ENCODE results near the gene DYNLT2. TPM values are rescaled to one million over a fixed set of nuclear protein-coding genes. Genes with fewer than 3 reads are reported as not detected.

Gene DYNLT2
- total RNA-seq, 1 experiment from 2014 or later: 1.7 TPM

DNA sequence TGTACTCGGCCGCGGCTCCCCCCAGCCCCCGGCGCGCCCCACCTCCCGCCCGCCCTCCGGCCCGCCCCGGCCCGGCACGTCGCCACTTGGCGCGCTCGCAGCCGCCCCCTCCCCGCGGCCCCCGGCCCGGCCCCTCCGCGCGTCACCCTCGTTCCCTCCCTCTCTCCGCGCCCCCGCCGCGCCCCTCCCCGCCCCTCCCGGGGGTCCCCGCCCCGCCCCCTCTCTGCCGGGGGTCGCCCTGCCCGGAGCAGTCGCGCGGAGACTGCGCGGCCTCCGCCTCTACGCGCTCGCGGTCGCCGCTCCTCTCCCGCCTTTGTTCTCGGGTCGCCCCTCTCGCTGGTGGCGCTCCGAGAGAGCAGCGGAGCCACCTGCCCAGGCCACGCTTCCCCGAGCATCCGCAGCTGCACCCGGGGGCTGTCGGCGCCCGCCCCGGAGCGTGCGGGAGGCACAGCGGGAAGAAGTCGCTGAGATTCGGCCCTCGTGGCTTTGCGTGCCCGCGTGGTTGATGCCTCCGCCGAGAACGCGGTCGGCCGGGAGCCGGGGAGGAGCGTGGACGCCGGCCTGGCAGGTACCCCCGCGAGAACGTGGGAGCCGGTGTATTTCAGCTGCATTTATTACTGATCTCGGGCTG is 26.8 kb downstream of the DYNLT2 start, which contains the start of gene PHF10 (continued):
- TF ChIP-seq, protein P1, sequence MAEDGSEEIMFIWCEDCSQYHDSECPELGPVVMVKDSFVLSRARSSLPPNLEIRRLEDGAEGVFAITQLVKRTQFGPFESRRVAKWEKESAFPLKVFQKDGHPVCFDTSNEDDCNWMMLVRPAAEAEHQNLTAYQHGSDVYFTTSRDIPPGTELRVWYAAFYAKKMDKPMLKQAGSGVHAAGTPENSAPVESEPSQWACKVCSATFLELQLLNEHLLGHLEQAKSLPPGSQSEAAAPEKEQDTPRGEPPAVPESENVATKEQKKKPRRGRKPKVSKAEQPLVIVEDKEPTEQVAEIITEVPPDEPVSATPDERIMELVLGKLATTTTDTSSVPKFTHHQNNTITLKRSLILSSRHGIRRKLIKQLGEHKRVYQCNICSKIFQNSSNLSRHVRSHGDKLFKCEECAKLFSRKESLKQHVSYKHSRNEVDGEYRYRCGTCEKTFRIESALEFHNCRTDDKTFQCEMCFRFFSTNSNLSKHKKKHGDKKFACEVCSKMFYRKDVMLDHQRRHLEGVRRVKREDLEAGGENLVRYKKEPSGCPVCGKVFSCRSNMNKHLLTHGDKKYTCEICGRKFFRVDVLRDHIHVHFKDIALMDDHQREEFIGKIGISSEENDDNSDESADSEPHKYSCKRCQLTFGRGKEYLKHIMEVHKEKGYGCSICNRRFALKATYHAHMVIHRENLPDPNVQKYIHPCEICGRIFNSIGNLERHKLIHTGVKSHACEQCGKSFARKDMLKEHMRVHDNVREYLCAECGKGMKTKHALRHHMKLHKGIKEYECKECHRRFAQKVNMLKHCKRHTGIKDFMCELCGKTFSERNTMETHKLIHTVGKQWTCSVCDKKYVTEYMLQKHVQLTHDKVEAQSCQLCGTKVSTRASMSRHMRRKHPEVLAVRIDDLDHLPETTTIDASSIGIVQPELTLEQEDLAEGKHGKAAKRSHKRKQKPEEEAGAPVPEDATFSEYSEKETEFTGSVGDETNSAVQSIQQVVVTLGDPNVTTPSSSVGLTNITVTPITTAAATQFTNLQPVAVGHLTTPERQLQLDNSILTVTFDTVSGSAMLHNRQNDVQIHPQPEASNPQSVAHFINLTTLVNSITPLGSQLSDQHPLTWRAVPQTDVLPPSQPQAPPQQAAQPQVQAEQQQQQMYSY (CRISPR knock-in tag; IDR thresholded peaks at IDR 0.05): no peak; the same call in 1 of the 2 replicates
- TF ChIP-seq MXD4 (CRISPR knock-in tag; IDR thresholded peaks at IDR 0.05; ENCODE audit: borderline replicate concordance): no peak
- peak; percentile 87 for TF ChIP-seq FOXP1 (CRISPR knock-in tag; IDR thresholded peaks at IDR 0.05; ENCODE audit: borderline replicate concordance)
- no peak for TF ChIP-seq CBFB (CRISPR knock-in tag; IDR thresholded peaks at IDR 0.05; ENCODE audit: low read depth)
- no peak for TF ChIP-seq GRHL2 (CRISPR knock-in tag; IDR thresholded peaks at IDR 0.05; ENCODE audit: insufficient replicate concordance, severe bottlenecking)
- no peak; the same call in 1 of the 2 replicates for TF ChIP-seq ZBTB21 (CRISPR knock-in tag; IDR thresholded peaks at IDR 0.05; ENCODE audit: borderline replicate concordance)
- TF ChIP-seq, protein P2, sequence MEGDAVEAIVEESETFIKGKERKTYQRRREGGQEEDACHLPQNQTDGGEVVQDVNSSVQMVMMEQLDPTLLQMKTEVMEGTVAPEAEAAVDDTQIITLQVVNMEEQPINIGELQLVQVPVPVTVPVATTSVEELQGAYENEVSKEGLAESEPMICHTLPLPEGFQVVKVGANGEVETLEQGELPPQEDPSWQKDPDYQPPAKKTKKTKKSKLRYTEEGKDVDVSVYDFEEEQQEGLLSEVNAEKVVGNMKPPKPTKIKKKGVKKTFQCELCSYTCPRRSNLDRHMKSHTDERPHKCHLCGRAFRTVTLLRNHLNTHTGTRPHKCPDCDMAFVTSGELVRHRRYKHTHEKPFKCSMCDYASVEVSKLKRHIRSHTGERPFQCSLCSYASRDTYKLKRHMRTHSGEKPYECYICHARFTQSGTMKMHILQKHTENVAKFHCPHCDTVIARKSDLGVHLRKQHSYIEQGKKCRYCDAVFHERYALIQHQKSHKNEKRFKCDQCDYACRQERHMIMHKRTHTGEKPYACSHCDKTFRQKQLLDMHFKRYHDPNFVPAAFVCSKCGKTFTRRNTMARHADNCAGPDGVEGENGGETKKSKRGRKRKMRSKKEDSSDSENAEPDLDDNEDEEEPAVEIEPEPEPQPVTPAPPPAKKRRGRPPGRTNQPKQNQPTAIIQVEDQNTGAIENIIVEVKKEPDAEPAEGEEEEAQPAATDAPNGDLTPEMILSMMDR (IDR thresholded peaks at IDR 0.05): no peak
- TF ChIP-seq, protein P3, sequence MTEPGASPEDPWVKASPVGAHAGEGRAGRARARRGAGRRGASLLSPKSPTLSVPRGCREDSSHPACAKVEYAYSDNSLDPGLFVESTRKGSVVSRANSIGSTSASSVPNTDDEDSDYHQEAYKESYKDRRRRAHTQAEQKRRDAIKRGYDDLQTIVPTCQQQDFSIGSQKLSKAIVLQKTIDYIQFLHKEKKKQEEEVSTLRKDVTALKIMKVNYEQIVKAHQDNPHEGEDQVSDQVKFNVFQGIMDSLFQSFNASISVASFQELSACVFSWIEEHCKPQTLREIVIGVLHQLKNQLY (CRISPR knock-in tag; IDR thresholded peaks at IDR 0.05): no peak
- TF ChIP-seq, protein P4, sequence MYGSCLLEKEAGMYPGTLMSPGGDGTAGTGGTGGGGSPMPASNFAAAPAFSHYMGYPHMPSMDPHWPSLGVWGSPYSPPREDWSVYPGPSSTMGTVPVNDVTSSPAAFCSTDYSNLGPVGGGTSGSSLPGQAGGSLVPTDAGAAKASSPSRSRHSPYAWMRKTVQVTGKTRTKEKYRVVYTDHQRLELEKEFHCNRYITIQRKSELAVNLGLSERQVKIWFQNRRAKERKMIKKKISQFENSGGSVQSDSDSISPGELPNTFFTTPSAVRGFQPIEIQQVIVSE (CRISPR knock-in tag; IDR thresholded peaks at IDR 0.05; ENCODE audit: borderline replicate concordance): no peak
- TF ChIP-seq ETV6 (CRISPR knock-in tag; IDR thresholded peaks at IDR 0.05): peak; percentile 78
- peak; percentile 60; the same call in 1 of the 2 replicates for TF ChIP-seq TP53 (CRISPR knock-in tag; IDR thresholded peaks at IDR 0.05)
- TF ChIP-seq, protein P5, sequence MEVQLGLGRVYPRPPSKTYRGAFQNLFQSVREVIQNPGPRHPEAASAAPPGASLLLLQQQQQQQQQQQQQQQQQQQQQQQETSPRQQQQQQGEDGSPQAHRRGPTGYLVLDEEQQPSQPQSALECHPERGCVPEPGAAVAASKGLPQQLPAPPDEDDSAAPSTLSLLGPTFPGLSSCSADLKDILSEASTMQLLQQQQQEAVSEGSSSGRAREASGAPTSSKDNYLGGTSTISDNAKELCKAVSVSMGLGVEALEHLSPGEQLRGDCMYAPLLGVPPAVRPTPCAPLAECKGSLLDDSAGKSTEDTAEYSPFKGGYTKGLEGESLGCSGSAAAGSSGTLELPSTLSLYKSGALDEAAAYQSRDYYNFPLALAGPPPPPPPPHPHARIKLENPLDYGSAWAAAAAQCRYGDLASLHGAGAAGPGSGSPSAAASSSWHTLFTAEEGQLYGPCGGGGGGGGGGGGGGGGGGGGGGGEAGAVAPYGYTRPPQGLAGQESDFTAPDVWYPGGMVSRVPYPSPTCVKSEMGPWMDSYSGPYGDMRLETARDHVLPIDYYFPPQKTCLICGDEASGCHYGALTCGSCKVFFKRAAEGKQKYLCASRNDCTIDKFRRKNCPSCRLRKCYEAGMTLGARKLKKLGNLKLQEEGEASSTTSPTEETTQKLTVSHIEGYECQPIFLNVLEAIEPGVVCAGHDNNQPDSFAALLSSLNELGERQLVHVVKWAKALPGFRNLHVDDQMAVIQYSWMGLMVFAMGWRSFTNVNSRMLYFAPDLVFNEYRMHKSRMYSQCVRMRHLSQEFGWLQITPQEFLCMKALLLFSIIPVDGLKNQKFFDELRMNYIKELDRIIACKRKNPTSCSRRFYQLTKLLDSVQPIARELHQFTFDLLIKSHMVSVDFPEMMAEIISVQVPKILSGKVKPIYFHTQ (CRISPR knock-in tag; IDR thresholded peaks at IDR 0.05): no peak
- 0 out of 2 replicates have a peak, but pooled peaks have one; percentile 12 for TF ChIP-seq TEAD4 (CRISPR knock-in tag; IDR thresholded peaks at IDR 0.05)
- no peak for TF ChIP-seq ZNF396 (CRISPR knock-in tag; IDR thresholded peaks at IDR 0.05; ENCODE audit: borderline replicate concordance)
- TF ChIP-seq, protein P6, sequence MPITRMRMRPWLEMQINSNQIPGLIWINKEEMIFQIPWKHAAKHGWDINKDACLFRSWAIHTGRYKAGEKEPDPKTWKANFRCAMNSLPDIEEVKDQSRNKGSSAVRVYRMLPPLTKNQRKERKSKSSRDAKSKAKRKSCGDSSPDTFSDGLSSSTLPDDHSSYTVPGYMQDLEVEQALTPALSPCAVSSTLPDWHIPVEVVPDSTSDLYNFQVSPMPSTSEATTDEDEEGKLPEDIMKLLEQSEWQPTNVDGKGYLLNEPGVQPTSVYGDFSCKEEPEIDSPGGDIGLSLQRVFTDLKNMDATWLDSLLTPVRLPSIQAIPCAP (CRISPR knock-in tag; IDR thresholded peaks at IDR 0.05): no peak
- TF ChIP-seq, protein P7, sequence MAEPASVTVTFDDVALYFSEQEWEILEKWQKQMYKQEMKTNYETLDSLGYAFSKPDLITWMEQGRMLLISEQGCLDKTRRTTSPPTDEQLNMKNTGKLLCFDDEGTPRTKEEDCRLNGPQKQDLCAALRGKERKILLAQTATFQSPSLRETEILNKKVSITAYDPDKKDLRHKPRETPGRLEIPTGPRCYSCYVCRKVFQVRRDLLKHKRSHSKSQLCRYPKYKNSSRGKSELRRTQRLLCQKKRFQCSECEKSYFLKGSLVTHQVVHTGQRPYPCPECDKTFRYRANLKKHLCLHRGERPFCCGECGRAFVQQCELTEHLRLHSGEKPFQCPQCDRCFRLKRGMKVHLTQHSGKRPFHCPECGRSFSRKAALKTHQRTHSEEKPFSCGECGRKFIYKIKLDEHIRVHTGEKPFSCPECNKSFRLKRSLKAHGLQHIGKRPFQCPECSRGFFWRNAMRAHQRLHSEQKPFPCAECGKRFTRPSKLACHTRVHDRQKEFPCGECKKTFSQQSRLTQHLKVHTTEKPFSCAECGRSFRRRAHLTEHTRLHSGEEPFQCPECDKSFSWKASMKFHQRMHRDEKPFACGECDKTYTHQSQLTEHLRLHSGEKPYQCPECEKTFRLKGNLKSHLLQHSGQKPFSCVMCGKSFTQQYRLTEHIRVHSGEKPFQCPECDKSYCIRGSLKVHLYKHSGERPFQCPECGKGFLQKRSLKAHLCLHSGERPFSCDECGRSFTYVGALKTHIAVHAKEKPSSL (CRISPR knock-in tag; conservative IDR thresholded peaks at IDR 0.05): no peak
- TF ChIP-seq, protein P8, sequence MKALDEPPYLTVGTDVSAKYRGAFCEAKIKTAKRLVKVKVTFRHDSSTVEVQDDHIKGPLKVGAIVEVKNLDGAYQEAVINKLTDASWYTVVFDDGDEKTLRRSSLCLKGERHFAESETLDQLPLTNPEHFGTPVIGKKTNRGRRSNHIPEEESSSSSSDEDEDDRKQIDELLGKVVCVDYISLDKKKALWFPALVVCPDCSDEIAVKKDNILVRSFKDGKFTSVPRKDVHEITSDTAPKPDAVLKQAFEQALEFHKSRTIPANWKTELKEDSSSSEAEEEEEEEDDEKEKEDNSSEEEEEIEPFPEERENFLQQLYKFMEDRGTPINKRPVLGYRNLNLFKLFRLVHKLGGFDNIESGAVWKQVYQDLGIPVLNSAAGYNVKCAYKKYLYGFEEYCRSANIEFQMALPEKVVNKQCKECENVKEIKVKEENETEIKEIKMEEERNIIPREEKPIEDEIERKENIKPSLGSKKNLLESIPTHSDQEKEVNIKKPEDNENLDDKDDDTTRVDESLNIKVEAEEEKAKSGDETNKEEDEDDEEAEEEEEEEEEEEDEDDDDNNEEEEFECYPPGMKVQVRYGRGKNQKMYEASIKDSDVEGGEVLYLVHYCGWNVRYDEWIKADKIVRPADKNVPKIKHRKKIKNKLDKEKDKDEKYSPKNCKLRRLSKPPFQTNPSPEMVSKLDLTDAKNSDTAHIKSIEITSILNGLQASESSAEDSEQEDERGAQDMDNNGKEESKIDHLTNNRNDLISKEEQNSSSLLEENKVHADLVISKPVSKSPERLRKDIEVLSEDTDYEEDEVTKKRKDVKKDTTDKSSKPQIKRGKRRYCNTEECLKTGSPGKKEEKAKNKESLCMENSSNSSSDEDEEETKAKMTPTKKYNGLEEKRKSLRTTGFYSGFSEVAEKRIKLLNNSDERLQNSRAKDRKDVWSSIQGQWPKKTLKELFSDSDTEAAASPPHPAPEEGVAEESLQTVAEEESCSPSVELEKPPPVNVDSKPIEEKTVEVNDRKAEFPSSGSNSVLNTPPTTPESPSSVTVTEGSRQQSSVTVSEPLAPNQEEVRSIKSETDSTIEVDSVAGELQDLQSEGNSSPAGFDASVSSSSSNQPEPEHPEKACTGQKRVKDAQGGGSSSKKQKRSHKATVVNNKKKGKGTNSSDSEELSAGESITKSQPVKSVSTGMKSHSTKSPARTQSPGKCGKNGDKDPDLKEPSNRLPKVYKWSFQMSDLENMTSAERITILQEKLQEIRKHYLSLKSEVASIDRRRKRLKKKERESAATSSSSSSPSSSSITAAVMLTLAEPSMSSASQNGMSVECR (CRISPR knock-in tag; IDR thresholded peaks at IDR 0.05; ENCODE audit: borderline replicate concordance): peak; percentile 71; the same call in 1 of the 2 replicates
- 0 out of 2 replicates have a peak, but pooled peaks have one; percentile 42 for TF ChIP-seq ZNF232 (CRISPR knock-in tag; IDR thresholded peaks at IDR 0.05)
- TF ChIP-seq PRRX2 (CRISPR knock-in tag; IDR thresholded peaks at IDR 0.05): no peak
